ENCODE measurements around the gene HPS1.

HPS1 gene

GRCh38 chr10:98445200-98445812 is 1.4 kb downstream of the HPS1 start:
- DNase-seq (ENCODE audit: low read depth): no peak
- H3K4me3 ChIP-seq (ENCODE audit: low read length): no peak overlapping the region
- no peak for TF ChIP-seq CTCF (IDR thresholded peaks at IDR 0.05; ENCODE audit: insufficient read depth, low read depth, low read length, missing control alignments)

- H3K4me3 ChIP-seq (ENCODE audit: low read length): no peak overlapping the region
- no peak for DNase-seq (ENCODE audit: low read depth)
- no peak for TF ChIP-seq CTCF (IDR thresholded peaks at IDR 0.05; ENCODE audit: insufficient read depth, low read depth, low read length, missing control alignments)
Observed at GRCh38 chr10:98444314-98445006, 2.3 kb downstream of the HPS1 start.

GRCh38 chr10:98438715-98439114 is 8.0 kb downstream of the HPS1 start:
- no peak for TF ChIP-seq CTCF (IDR thresholded peaks at IDR 0.05; ENCODE audit: insufficient read depth, low read depth, low read length, missing control alignments)
- H3K4me3 ChIP-seq (ENCODE audit: low read length): no peak overlapping the region
- DNase-seq (ENCODE audit: low read depth): no peak

- no peak for DNase-seq (ENCODE audit: low read depth)
- H3K4me3 ChIP-seq (ENCODE audit: low read length): no peak overlapping the region
- TF ChIP-seq CTCF (IDR thresholded peaks at IDR 0.05; ENCODE audit: insufficient read depth, low read depth, low read length, missing control alignments): no peak
Observed at GRCh38 chr10:98436704-98437103, 10.0 kb downstream of the HPS1 start.

GRCh38 chr10:98435178-98435577 is 11.6 kb downstream of the HPS1 start:
- TF ChIP-seq CTCF (IDR thresholded peaks at IDR 0.05; ENCODE audit: insufficient read depth, low read depth, low read length, missing control alignments): no peak
- H3K4me3 ChIP-seq (ENCODE audit: low read length): no peak overlapping the region
- no peak for DNase-seq (ENCODE audit: low read depth)

GRCh38 chr10:98433881-98434732 is 12.6 kb downstream of the HPS1 start:
- DNase-seq (ENCODE audit: low read depth): no peak
- TF ChIP-seq CTCF (IDR thresholded peaks at IDR 0.05; ENCODE audit: insufficient read depth, low read depth, low read length, missing control alignments): no peak
- no peak overlapping the region for H3K4me3 ChIP-seq (ENCODE audit: low read length)
